K562 (cell line): ENCODE results near the gene SELENOT. TPM values are rescaled to one million over a fixed set of nuclear protein-coding genes. Genes with fewer than 3 reads are reported as not detected.

Source experiments
- ARID4B ChIP-seq: sonication (generic); formaldehyde crosslinking; IDR thresholded peaks from 2 replicates; pipeline ENCODE4 v1.8.0; 2022; ENCODE audit warnings: mild to moderate bottlenecking, missing genetic modification reagents
- ATF1 ChIP-seq, 2 experiments: fragments of 450-650 bp in 1 of 2; IDR thresholded peaks; 2 replicates each; pipeline ENCODE4 v1.6.1; 2016; ENCODE audit warnings: missing compliant biosample characterization in 1 of 2, missing genetic modification characterization in 1 of 2
- CHCHD3 ChIP-seq: fragments of 250-450 bp; sonication (Bioruptor Pico); IDR thresholded peaks from 2 replicates; pipeline ENCODE4 v2.1.2; 2022; ENCODE audit warnings: mild to moderate bottlenecking
- GABPB1 ChIP-seq: sonication (generic); formaldehyde crosslinking; IDR thresholded peaks from 2 replicates; pipeline ENCODE4 v1.8.0; 2022; ENCODE audit warnings: mild to moderate bottlenecking, missing genetic modification reagents
- KAT8 ChIP-seq: fragments of 450-650 bp; IDR thresholded peaks from 2 replicates; pipeline ENCODE4 v1.6.1; 2016; ENCODE audit warnings: low read depth, mild to moderate bottlenecking
- MEF2A ChIP-seq: IDR thresholded peaks from 2 replicates; pipeline ENCODE4 v1.6.1; 2011; ENCODE audit warnings: low read depth, mild to moderate bottlenecking, low read length, moderate library complexity; ENCODE audit not compliant: control insufficient read depth
- MLLT1 ChIP-seq, 2 experiments: fragments of 450-650 bp; IDR thresholded peaks; 2 replicates each; pipeline ENCODE4 v1.6.1; 2016
- STAG1 ChIP-seq: sonication (generic); formaldehyde crosslinking; IDR thresholded peaks from 2 replicates; pipeline ENCODE4 v1.5.0; 2020; ENCODE audit warnings: missing genetic modification reagents, borderline replicate concordance
- TOE1 ChIP-seq, 2 experiments: fragments of 450-650 bp in 1 of 2; sonication (generic) in 1 of 2; formaldehyde crosslinking in 1 of 2; IDR thresholded peaks; 2 replicates each; pipeline versions ENCODE4 v1.7.1 to v1.8.0; 2016 to 2022; ENCODE audit warnings: borderline replicate concordance in 2 of 2, mild to moderate bottlenecking in 2 of 2, antibody characterized with exemption in 1 of 2, inconsistent platforms in 1 of 2, low read depth in 1 of 2, missing genetic modification reagents in 1 of 2, moderate library complexity in 1 of 2
- ZFP91 ChIP-seq: sonication (generic); formaldehyde crosslinking; IDR thresholded peaks from 2 replicates; pipeline ENCODE4 v1.8.0; 2022; ENCODE audit warnings: mild to moderate bottlenecking, missing genetic modification reagents
- ZNF12 ChIP-seq: sonication (generic); formaldehyde crosslinking; IDR thresholded peaks from 2 replicates; pipeline ENCODE4 v1.4.0; 2020; ENCODE audit warnings: mild to moderate bottlenecking, missing genetic modification reagents
- ZNF133 ChIP-seq: fragments of 250-450 bp; sonication (Bioruptor Pico); IDR thresholded peaks from 2 replicates; pipeline ENCODE4 v1.4.0; 2020; ENCODE audit warnings: mild to moderate bottlenecking
- ZNF592 ChIP-seq: fragments of 450-650 bp; IDR thresholded peaks from 2 replicates; pipeline ENCODE4 v1.6.1; 2017; ENCODE audit warnings: antibody characterized with exemption, mild to moderate bottlenecking
- ZZZ3 ChIP-seq: fragments of 450-650 bp; IDR thresholded peaks from 2 replicates; pipeline ENCODE4 v1.6.1; 2016; ENCODE audit warnings: antibody characterized with exemption, mild to moderate bottlenecking, moderate library complexity
- polyA plus RNA-seq, 8 experiments: library from polyadenylated mRNA; depleted of rRNA in 4 of 8; stranded (reverse) in 5 of 8; unstranded in 3 of 8; fragments of >200 nt; fragmentation: Nextera tagmentation in 2 of 8; fragmentation: Illumina TruSeq in 1 of 8; extraction: Ambion mirVana in 2 of 8; extraction: Trizol in 1 of 8; gene quantifications; 2 replicates each; pipeline versions ENCODE4 v1.2.1 to v1.2.3, GENCODE V29; 2011 to 2014; ENCODE audit warnings: inconsistent platforms in 1 of 8, missing spikeins in 1 of 8
- total RNA-seq, 7 experiments: library from RNA; depleted of rRNA in 6 of 7; stranded (reverse); fragments of >200 nt in 6 of 7; fragmentation: Illumina TruSeq in 2 of 7; extraction: Trizol in 2 of 7; gene quantifications; 2 replicates each; pipeline versions ENCODE4 v1.2.1 to v1.2.3, GENCODE V29; 2011 to 2021; ENCODE audit warnings: low replicate concordance in 1 of 7

SELENOT gene
- total and polyA plus RNA-seq, 9 of the 15 experiments (the other 6 are each of a cell fraction or from before 2014, with no cell fraction given): 33.0 to 411 (median 91.9) TPM

GRCh38 chr3:150603153-150603979 is at the start of gene SELENOT (continued):
- TF ChIP-seq ARID4B (CRISPR knock-in tag): peak; percentile 83
- no peak for TF ChIP-seq ZZZ3
- peak; percentile 73 to 89 for TF ChIP-seq MLLT1 (IDR thresholded peaks at IDR 0.05)
- TF ChIP-seq ZNF12 (CRISPR knock-in tag): peak; percentile 81
- TF ChIP-seq TOE1 (IDR thresholded peaks at IDR 0.05; ENCODE audit: borderline replicate concordance): peak; percentile 41; the same call in 1 of the 2 replicates
- no peak for TF ChIP-seq TOE1 (CRISPR knock-in tag; IDR thresholded peaks at IDR 0.05; ENCODE audit: borderline replicate concordance, low read depth)
- 0 out of 2 replicates have a peak, but pooled peaks have one; percentile 49 for TF ChIP-seq STAG1
- no peak for TF ChIP-seq ZNF133 (CRISPR knock-in tag)
- TF ChIP-seq CHCHD3: peak; percentile 3
- peak; percentile 61 for TF ChIP-seq ZNF592
- no peak for TF ChIP-seq KAT8
- TF ChIP-seq MEF2A: no peak
- no peak for TF ChIP-seq ATF1 (CRISPR knock-in tag; IDR thresholded peaks at IDR 0.05)
- peak; percentile 71 for TF ChIP-seq ATF1 (tag; IDR thresholded peaks at IDR 0.05)
- peak; percentile 50; the same call in 1 of the 2 replicates for TF ChIP-seq GABPB1 (CRISPR knock-in tag)
- TF ChIP-seq ZFP91 (CRISPR knock-in tag): peak; percentile 63; the same call in 1 of the 2 replicates
